ENCODE data around the gene MIB1. TPM values are rescaled to one million over a fixed set of nuclear protein-coding genes. Genes with fewer than 3 reads are reported as not detected.

The MIB1 gene
- total and polyA plus RNA-seq, 9 of the 15 experiments (the other 6 are each of a cell fraction or from before 2014, with no cell fraction given): 7.2 to 43.8 (median 23.2) TPM

DNA sequence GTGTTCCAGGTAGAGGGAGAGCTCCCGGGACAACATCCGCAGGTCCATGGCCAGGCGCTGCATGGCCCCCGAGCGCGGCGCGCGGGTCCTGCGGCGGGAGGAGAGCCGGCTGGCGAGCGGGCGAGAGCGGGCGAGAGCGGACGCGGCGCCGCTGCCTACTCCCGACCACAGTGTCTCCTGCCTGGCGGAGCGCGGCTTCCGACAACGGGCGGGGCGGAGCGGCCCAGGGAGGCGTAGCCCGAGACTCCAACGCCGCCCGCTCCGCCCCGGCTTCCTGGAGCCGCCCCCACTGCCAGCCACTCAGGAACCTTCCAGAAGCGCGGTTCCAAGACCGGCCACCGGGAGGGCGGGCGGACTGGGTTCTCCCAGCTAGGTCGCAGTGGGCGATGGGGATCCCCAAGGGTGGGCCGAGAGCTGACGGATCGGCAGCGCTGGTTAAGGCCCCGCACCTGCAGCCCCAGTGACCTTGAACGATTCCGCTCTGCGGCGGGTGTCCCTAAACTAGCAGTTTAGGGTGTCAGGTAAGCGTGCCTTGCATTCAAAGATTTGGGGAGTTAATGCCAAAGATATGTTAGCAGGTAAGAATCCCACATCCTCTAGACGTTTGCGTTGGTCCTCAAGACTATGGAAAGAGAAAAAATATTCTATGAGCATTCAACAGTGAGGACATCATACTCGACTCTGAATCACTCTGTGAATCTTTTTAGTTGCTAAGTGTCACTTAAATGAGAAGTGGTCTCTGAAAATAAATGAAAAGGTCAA, 35.8 kb upstream of the MIB1 start, which contains the start of gene ABHD3 (continued):
- TF ChIP-seq, protein P1, sequence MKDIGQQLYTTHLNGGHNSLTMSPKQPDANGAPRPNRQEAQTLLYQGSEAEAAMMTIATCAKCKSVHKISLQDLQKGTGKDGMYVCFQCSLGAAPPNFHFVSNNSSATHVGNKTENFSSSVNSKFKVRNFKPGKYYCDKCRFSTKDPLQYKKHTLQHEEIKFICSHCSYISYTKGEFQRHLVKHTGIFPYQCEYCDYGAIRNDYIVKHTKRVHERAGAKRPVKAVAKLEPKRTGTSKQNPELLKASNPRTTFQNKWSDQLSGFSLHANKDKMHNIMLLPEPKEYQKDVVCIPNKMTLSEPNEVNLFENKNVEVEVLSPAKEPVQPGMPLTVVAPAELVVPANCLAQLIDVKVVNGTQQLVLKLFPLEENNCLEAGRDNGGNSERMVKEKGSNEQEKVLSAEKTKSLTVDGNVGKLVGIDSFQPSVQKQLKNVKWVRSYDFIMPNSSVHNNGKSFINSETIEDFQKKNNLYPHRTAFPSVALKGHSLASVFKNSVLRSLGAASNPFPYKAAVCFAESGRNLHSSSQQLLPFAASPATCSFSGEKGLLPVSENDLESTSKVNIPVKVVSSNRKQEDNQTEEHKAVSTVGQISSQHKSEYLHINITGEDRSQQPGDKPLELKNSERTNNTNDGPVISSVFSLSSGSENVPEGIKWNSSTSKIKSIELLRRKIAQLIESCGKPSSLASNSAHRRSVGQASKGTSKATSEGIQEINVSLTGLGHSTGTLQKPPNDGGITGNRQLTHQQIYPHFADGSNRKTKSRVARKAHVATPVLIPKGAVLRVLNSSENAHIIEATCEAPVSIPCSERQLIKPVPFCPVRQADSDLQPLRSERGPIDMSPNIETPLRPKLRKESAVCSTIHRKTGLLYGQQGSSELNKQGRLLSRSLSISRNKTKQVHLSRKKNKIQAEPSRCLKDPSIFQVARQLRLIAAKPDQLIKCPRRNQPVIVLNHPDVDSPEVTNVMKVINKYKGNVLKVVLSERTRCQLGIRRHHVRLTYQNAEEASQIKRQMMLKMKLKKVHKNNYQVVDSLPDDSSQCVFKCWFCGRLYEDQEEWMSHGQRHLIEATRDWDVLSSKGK (CRISPR knock-in tag; IDR thresholded peaks at IDR 0.05): no peak
- TF ChIP-seq RBBP5 (IDR thresholded peaks at IDR 0.05; ENCODE audit: borderline replicate concordance, insufficient read depth, low read length, poor library complexity, severe bottlenecking) (peak; percentile 62), NFYB (IDR thresholded peaks at IDR 0.05; ENCODE audit: extremely low read depth, insufficient read length) (no peak), WHSC1 (IDR thresholded peaks at IDR 0.05; ENCODE audit: low read length) (no peak), PTRF (tag; IDR thresholded peaks at IDR 0.05) (no peak), IFI16 (CRISPR knock-in tag; IDR thresholded peaks at IDR 0.05) (no peak), CXXC5 (CRISPR knock-in tag; IDR thresholded peaks at IDR 0.05) (peak; percentile 86), ZNF174 (CRISPR knock-in tag; IDR thresholded peaks at IDR 0.05) (no peak), DIDO1 (tag; IDR thresholded peaks at IDR 0.05; ENCODE audit: low read depth) (no peak), GTF2A2 (tag; IDR thresholded peaks at IDR 0.05) (no peak), FOXK1 (CRISPR knock-in tag; IDR thresholded peaks at IDR 0.05; ENCODE audit: borderline replicate concordance) (no peak), CREM (IDR thresholded peaks at IDR 0.05; ENCODE audit: low read depth) (peak; percentile 63), ZFP30 (CRISPR knock-in tag; IDR thresholded peaks at IDR 0.05; ENCODE audit: borderline replicate concordance) (no peak), ZBED1 (IDR thresholded peaks at IDR 0.05) (no peak), FOS (IDR thresholded peaks at IDR 0.05; ENCODE audit: extremely low read depth, insufficient read length) (no peak), HNRNPL (IDR thresholded peaks at IDR 0.05; ENCODE audit: low read depth, low read length) (peak; percentile 37; the same call in 1 of the 2 replicates), ZNF143 (CRISPR knock-in tag; IDR thresholded peaks at IDR 0.05) (no peak), ZFPM2 (CRISPR knock-in tag; IDR thresholded peaks at IDR 0.05) (no peak), NCOA4 (IDR thresholded peaks at IDR 0.05; ENCODE audit: partially characterized antibody) (no peak), STAT5A (IDR thresholded peaks at IDR 0.05; ENCODE audit: borderline replicate concordance, low read length) (no peak), TRIM24 (IDR thresholded peaks at IDR 0.05) (no peak), HDAC3 (IDR thresholded peaks at IDR 0.05; ENCODE audit: borderline replicate concordance, partially characterized antibody) (no peak), ZNF12 (CRISPR knock-in tag; IDR thresholded peaks at IDR 0.05) (no peak; the same call in 1 of the 2 replicates)
- TF ChIP-seq, protein P2, sequence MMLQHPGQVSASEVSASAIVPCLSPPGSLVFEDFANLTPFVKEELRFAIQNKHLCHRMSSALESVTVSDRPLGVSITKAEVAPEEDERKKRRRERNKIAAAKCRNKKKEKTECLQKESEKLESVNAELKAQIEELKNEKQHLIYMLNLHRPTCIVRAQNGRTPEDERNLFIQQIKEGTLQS (IDR thresholded peaks at IDR 0.05): no peak
- TF ChIP-seq, protein P2 (CRISPR knock-in tag; conservative IDR thresholded peaks at IDR 0.05): no peak
